ENCODE results near the gene MFSD8. TPM values are rescaled to one million over a fixed set of nuclear protein-coding genes. Genes with fewer than 3 reads are reported as not detected.
"Not testable (repeated sequence)": the region's sequence is repeated elsewhere in the genome, so short reads cannot be mapped to it uniquely, and the experiment has no call there.

Gene MFSD8, protein sequence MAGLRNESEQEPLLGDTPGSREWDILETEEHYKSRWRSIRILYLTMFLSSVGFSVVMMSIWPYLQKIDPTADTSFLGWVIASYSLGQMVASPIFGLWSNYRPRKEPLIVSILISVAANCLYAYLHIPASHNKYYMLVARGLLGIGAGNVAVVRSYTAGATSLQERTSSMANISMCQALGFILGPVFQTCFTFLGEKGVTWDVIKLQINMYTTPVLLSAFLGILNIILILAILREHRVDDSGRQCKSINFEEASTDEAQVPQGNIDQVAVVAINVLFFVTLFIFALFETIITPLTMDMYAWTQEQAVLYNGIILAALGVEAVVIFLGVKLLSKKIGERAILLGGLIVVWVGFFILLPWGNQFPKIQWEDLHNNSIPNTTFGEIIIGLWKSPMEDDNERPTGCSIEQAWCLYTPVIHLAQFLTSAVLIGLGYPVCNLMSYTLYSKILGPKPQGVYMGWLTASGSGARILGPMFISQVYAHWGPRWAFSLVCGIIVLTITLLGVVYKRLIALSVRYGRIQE
- total RNA-seq, result 14.3 TPM

DNA sequence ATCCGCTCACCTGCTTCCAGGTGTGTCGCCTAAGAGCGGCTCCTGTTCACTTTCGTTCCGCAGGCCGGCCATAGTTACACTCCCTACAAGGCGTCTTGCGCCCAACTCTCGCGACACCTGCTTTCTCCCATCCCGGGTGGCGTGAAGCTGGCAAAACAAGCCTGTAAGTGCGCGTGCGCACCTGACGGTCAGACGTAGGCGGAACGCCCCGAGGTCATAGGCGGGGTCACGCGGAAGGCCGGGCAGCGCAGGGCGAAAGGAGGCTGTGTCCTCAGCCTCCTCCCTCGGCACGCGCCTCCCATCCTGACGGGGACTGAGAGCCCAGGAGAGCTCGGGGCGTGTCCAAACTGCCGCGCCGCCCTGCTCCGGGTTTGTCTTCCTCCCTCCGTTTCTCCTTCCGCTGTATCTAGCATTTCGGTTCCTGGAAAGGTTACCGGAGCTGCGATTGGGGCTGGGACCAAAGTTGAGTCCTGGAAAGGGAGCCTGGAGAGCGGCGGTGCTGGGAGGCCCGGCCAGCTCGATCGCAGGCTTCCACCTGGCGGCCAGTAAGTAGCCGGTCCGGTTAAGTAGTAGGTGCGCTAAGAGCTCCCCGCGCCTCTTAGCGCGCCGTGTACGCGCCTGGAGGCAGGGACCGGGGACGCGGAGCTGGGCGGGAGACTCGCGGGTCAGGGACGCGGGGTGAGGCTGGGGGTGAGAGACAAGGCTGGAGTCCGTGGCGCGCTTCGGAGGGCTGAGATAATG lies at the start of gene MFSD8, which contains the start of gene ABHD18:
Gene MFSD8 (minus strand): TSS at position 112 of the 741 bp plus-strand sequence. CDS start 40 bp downstream, at position 72.
Gene ABHD18 (plus strand): TSS at position 345 of the 741 bp plus-strand sequence. CDS start 17,550 bp downstream, outside the sequence.
- ATAC-seq (peak; percentile 94), DNase-seq (ENCODE audit: low spot score) (peak; percentile 100)

DNA sequence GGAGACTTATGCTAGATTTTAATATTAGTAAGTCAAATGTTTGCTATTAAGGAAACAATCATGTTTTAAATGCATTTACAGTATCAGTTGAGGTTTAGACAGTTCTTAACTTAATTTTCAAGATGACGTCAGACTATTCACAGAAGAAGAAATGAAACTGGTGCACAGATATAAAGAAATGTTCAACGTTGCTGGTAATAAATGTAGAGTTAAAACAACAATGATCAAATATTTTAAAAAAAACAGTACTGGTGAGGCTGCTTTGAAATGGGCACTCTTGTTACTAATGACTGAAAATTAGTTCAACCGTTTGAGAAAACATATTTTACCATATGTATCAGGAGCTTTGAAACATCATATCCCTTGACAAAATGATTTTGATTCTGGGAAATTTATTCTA lies 44.5 kb upstream of the MFSD8 start:
- DNase-seq (ENCODE audit: low spot score), result no peak
- ATAC-seq, result no peak

DNA sequence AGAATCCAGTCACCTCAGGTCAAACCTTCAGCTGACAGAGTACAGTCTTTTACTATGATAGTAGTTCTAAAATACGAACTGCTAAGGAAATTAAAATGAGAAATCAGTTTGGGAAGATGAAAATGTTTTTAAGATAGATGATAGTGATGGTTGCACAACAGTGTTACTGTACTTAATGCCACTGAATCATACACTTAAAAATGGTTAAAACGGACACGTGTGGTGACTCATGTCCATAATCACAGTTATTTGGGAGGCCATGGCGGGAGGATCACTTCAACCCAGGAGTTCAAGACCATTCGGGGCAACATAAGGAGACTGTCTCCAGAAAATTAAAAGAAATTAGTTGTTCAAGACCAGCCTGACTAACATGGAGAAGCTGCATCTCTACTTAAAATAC lies 41.6 kb upstream of the MFSD8 start:
- ATAC-seq (no peak), DNase-seq (ENCODE audit: low spot score) (no peak)

DNA sequence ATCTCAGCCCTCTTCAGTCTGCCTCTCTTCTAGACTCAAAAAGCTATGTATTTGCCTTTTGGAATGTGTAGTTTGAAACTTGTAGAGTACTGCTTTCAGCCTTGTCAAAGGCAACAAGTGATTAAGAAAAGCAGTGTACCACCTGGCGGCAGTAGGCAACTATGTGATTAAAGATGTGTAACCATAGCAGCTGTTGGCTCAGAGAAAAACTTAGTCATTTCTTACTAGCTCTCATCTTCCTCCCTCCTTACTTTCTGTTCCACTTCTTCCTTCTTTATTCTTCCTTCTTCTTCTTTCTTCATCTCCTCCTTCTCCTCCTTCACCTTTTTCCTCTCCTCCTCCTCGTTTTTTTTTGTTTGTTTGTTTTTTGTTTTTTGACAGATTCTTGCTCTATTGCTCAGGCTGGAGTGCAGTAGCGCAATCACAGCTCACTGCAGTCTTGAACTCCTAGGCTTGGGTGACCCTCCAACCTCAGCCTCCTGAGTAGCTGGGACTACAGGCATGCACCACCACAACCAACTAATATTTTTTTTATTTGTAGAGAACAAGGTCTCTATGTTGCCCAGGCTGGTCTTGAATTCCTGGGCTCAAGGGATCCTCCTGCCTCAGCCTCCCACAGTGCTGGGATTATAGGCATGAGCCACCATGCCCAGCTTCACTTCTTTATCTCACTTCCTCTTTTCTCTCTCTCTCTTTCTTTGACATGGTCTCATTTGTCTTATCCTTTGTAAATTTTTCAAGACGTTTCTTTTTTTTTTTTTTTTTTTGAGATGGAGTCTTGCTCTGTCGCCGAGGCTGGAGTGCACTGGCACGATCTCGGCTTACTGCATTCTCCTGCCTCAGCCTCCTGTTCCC lies 32.8 kb upstream of the MFSD8 start:
- ATAC-seq (no peak), DNase-seq (ENCODE audit: low spot score) (no peak)

DNA sequence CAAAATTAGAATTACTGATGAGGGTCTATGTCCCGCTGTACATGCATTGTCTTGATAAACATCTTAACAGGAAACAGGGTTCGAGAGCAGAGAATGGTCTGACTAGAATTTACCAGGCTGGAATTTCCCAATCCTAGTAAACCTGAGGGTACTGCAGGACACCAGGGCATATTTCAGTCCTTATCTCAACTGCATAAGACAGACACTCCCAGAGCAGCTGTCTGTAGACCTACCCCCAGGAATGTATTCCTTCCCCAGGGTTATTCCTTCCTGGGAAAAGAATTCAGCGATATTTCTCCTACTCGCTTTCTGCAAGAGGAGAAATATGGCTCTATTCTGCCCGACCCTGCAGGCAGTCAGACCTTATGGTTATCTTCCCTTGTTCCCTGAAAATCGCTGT lies 31.5 kb upstream of the MFSD8 start:
- DNase-seq (ENCODE audit: low spot score); ATAC-seq: not testable (repeated sequence)

DNA sequence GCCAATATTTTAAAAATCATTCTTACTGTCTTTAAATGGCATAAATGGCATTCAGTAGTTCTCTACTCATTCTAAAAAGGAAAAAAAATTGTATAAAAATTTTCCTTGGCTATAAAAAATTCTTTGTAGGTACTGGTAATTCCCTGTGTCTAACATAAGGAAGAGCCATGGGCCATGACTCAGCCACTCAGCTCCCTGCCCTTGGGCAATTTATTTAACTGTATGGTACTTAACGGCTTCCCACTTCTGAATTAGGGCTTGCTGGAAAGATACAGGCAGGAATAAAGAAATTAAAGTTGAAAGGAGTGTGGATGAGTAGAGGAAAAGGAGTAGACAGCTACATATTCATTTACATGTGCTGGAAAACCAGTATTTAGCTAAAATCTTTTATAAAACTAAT lies 30.8 kb upstream of the MFSD8 start:
- DNase-seq (ENCODE audit: low spot score) (no peak), ATAC-seq (no peak)

DNA sequence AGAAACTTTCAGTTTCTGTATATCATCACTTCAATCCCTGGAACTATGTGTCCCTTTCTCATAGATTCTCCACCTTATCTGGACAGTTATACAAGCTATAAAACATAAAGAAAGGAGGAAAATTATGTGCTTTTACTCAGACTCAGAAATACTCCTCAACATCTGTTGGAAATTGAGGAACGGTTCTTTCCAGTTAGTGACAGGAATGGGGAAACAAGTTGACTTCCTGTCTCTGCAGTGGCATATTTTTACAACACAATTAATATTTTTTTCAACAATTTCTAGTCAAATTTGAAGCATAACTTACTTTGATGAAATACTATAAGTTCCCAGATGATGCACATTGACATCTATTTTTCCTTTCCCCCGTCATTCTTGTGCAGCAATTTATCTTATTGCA lies 28.2 kb upstream of the MFSD8 start:
- no peak for DNase-seq (ENCODE audit: low spot score)
- no peak for ATAC-seq

DNA sequence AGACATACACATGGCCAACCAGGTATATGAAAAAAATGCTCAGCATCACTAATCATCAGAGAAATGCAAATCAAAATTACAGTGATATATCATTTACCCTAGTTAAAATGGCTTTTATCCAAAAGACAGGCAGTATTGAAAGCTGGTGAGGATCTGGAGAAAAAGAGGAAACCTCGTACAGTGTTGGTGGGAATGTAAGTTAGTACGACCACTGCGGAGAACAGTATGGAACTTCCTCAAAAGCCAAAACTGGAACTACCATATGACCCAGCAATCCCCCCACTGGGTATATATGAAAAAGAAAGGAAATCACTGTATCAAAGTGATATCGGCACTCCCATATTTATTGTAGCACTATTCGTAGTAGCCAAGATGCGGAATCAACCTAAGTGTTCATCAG lies 23.7 kb upstream of the MFSD8 start:
- ATAC-seq (no peak), DNase-seq (ENCODE audit: low spot score) (no peak)

DNA sequence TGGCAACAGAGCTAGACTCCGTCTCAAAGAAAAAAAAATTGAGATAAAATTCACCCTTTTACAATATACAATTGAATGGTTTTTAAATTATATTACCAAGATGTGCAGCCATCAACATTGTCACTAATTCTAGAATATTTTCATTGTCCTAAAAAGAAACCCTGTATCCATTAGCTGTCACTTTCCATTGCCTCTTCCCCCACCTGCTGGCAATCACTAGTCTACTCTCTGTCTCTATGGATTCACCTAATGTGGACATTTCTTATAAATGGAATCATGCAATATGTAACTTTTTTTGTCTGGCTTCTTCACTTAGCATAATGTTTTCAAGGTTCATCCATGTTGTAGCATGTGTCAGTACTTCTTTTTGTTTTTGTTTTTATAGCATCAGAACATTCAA lies 21.0 kb upstream of the MFSD8 start:
- peak; percentile 42 for ATAC-seq

DNA sequence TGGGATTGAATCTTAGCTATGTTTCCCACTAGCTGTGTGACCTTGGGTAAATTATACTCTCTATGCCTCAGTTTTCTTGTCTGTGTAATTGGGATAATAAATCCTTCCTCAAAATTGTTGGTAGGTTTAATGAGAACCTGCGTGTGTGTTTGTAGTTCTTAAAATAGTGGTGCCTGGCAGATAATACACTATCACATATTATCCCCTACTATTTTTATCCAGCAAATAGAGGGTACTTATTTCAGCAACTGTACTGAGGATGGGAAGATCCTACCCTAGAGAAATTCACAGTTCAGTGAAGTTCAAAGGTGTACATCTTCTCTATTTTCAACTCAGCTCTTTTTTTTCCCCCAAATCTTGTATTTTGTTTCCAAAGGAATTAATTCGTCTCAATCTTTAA lies 17.5 kb upstream of the MFSD8 start:
- DNase-seq (ENCODE audit: low spot score), result no peak
- no peak for ATAC-seq

More for the DNA sequence above, 21.0 kb upstream of the MFSD8 start:
- no peak for DNase-seq (ENCODE audit: low spot score)

DNA sequence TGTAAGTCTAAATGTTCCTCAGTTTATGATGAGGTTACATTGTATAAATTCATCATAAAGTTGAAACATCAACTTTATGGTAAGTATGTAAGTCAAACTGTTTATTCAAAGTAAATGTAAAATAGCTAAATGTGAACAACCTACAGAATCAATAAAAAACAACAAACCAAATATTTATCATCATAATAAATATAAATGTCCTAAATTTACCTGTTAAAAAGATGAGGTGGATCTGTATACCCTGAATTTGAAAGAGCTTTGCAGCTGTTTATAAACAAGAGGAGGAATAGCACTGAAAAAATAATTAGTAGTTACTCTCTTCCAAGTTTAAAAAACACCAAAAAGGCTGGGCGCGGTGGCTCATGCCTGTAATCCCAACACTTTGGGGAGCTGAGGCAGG lies 14.0 kb upstream of the MFSD8 start:
- DNase-seq (ENCODE audit: low spot score) (no peak), ATAC-seq (no peak)

DNA sequence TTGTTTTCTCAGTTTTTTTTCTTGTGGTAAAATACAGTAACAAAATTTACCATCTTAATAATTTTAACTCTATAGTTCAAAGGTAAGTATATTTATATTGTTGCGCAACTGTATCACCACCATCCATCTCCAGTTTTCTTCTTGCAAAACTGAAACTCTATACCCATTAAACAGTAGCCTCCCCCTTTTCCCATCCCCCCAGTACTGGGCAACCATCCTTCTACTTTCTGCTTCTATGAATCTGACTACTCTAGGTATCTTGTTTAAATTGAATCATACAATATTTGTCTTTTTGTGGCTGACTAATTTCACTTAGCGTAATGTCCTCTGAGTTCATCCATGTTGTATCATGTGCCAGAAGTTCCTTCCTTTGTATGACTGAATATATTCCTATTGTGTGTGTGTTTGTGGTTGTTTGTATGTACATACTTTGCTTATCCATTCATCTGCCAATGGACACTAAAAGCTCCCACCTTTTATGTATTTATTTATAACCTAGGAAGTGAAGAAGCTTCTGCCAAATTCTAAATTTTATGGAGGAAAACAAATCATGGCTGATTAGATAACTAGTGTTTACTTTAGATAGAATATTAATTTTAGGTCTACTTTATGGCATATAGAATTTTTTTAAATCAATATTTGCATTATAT lies 10.3 kb upstream of the MFSD8 start:
- no peak for ATAC-seq
- DNase-seq (ENCODE audit: low spot score), result no peak

DNA sequence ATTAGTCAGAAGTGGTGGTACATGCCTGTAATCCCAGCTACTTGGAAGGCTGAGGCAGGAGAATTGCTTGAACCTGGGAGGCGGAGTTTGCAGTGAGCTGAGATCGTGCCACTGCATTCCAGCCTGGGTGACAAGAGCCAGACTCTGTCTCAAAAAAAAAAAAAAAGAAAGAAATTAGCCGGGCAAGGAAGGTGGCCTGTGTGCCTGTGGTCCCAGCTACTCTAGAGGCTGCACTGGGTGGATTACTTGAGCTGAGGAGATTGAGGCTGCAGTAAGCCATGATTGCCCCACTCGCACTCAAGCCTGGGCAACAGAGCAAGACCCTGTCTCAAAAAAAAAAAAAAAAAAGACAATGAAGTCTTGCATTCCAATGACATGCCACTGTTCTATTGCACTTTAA lies 6.0 kb upstream of the MFSD8 start:
- ATAC-seq; DNase-seq (ENCODE audit: low spot score): not testable (repeated sequence)

DNA sequence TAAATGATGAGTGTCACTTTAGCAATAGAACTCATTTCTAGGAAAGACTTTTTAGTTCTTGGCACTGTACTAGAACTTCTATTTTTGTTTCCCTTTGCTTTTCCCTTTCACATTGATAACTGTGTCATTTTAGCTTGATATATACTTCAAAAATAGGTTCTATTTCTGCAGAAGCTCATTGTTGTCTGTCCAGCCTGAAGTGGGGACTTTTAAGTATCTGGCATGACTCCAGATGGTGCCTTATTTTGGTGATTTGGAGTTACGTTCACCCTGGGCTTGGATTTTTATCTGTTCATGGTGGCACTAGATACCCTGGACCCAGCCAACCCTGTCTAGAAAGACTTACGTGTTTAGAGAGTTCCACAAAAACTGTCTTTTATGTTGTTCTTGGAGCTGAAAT lies 3.6 kb upstream of the MFSD8 start:
- DNase-seq (ENCODE audit: low spot score) (no peak), ATAC-seq (no peak)

DNA sequence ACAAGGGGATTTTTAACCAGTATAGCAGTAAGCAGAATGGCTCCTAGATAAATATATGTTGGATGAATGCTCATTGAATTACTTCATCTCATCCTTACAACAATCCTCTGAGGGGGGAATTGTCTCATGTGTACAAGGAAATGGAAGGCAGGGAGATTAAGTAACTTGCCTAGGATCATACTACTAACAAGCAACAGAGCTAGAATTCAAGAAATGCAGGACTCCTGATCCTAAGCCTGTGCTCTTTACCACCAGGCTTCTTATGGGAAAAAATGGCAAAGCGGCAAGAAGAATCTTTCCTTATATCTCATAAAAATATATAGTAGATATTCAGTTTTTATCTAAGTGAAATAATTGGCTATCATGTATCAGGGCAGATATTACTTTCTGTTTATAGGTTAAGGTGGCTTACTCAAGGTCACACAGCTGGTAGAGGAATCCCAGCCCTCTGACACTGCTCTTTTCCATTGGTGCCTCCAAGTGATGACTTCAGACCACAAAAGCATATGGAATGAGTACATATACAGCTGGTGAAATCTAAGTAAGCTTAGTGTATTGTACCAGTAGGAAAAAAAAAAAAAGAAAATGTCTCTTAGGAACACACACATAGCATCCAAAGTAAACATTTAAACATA lies 2.3 kb upstream of the MFSD8 start:
- DNase-seq (ENCODE audit: low spot score) (no peak), ATAC-seq (no peak)

DNA sequence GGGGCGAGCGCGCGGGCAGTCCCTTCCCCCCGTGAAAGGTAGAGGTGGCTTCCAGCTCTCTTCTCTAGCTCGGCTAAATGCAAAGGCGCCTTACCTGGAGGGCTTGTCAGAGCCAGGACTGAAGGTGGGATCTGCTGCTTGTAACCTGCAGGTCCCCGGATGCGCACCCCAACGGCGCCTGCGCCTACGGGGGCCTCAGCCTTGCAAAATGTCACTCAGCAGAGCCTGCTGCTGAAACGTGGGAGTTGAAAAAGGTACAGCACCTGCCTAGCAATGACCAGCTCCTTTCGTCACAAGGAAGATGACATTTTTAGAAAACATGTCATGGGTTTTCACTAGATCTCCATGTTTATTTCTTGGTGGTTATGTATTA lies 816 bp upstream of the MFSD8 start:
- ATAC-seq, result peak; percentile 35
- peak; percentile 61 for DNase-seq (ENCODE audit: low spot score)

DNA sequence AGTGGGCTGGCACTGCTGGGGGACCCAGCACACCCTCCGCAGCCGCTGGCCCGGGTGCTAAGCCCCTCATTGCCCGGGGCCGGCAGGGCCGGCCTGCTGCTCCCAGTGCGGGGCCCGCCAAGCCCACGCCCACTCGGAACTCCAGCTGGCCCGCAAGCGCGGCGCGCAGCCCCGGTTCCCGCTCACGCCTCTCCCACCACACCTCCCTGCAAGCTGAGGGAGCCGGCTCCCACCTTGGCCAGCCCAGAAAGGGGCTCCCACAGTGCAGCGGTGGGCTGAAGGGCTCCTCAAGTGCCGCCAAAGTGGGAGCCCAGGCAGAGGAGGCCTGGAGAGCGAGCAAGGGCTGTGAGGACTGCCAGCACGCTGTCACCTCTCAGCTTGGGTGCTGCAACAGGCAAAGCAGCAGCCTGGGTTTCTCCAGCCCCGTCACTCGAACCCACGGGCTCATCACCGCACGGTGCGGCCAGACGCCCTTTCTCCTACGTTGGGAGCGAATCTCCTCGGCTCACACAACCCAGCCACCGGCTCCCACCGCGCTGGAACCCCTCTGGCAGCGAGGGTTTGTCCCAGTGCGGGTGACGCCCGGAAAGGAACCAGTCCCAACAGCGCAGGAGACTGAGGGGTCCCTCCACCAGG lies 429 bp downstream of the MFSD8 start:
- DNase-seq (ENCODE audit: low spot score) (peak; percentile 52), ATAC-seq (peak; percentile 35)

DNA sequence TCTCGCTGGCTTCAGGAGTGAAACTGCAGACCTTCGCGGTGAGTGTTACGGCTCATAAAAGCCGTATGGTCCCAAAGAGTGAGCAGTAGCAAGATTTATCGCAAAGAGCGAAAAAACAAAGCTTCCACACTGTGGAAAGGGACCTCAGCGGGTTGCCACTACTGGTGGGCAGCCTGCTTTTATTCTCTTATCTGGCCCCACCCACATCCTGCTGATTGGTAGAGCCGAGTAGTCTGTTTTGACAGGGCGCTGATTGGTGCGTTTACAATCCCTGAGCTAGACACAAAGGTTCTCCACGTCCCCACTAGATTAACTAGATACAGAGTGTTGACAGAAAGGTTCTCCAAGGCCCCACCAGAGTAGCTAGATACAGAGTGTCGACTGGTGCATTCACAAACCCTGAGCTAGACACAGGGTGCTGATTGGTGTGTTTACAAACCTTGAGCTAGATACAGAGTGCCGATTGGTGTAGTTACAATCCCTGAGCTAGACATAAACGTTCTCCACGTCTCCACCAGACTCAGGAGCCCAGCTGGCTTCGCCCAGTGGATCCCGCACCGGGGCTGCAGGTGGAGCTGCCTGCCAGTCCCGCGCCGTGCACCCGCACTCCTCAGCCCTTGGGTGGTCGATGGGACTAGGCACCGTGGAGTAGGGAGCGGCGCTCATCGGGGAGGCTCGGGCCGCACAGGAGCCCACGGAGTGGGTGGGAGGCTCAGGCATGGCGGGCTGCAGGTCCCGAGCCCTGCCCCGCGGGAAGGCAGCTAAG lies 1.2 kb downstream of the MFSD8 start:
- not testable (repeated sequence) for DNase-seq (ENCODE audit: low spot score)

DNA sequence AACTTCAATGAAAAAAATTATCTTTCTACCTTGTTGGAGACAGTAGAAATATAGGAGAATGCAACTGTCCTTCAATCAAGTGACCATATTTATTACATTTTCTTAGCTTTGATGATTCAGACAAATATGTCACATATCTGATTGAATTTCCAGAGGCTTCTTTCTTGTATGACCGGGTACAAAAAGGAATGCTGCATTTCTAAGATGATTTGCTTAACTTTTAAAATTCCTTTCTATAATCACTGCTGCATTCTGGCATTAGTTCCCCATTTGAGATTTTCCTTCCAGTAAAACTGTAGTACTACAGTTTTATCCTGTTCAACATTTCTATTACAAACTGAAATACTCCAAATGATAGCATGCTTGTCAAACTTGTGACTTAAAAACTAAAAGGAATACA lies 5.2 kb downstream of the MFSD8 start:
- no peak for DNase-seq (ENCODE audit: low spot score)
- no peak for ATAC-seq

More for the DNA sequence above, 1.2 kb downstream of the MFSD8 start:
- ATAC-seq, result not testable (repeated sequence)

All from left lobe of liver (tissue), 2 donors.